Tongue (tissue), 2 donors: ENCODE results near the gene CCDC78. TPM values are rescaled to one million over a fixed set of nuclear protein-coding genes. Genes with fewer than 3 reads are reported as not detected.

ENCODE experiments used
- DNase-seq: peaks from one replicate; pipeline ENCODE4 v3.0.0-alpha.2; 2015
- total RNA-seq: library from RNA; depleted of rRNA; stranded (reverse); fragments of >200 nt; gene quantifications from one replicate; pipeline ENCODE4 v1.2.3, GENCODE V29; 2014

CCDC78 gene
- total RNA-seq, 1 donor from 2014 or later = 1.4 TPM

GRCh38 chr16:736936-737481 is 10.8 kb upstream of the CCDC78 start:
- no peak for DNase-seq

GRCh38 chr16:735982-736453 is 9.8 kb upstream of the CCDC78 start:
- DNase-seq = no peak

- no peak for DNase-seq
Measured at GRCh38 chr16:734981-735881, 9.0 kb upstream of the CCDC78 start.

- no peak for DNase-seq
Measured at GRCh38 chr16:734208-734980, 8.2 kb upstream of the CCDC78 start.

GRCh38 chr16:733382-734207 is 7.4 kb upstream of the CCDC78 start:
- DNase-seq = no peak

- DNase-seq = no peak
Measured at GRCh38 chr16:732936-733335, 6.7 kb upstream of the CCDC78 start.

- DNase-seq = no peak
Measured at GRCh38 chr16:732332-732731, 6.1 kb upstream of the CCDC78 start.

GRCh38 chr16:730666-731509 is 4.6 kb upstream of the CCDC78 start:
- no peak for DNase-seq

GRCh38 chr16:729768-730665 is 3.8 kb upstream of the CCDC78 start:
- no peak for DNase-seq

GRCh38 chr16:728890-729744 is 2.9 kb upstream of the CCDC78 start:
- no peak for DNase-seq

- peak; percentile 54 for DNase-seq
Measured at GRCh38 chr16:728131-728889, 2.1 kb upstream of the CCDC78 start.

- DNase-seq = no peak
Measured at GRCh38 chr16:727291-727977, 1.2 kb upstream of the CCDC78 start.

- no peak for DNase-seq
Measured at GRCh38 chr16:726188-726437, 130 bp downstream of the CCDC78 start.

GRCh38 chr16:725463-726187 is 618 bp downstream of the CCDC78 start:
- no peak for DNase-seq

GRCh38 chr16:725041-725376 is 1.2 kb downstream of the CCDC78 start:
- no peak for DNase-seq

GRCh38 chr16:724188-725040 is 1.8 kb downstream of the CCDC78 start:
- DNase-seq = no peak
